Upper lobe of right lung (tissue), 1 donor: ENCODE results near the gene TNFAIP8L3. TPM values are rescaled to one million over a fixed set of nuclear protein-coding genes. Genes with fewer than 3 reads are reported as not detected.
A peak's percentile ranks its signal among the peaks of the same experiment; 100 is the strongest.

Source experiments
- ATAC-seq: fragments of 200-7000 bp; cut with Tn5 transposase; one replicate; pipeline ENCODE4 v1.9.1; 2020; ENCODE audit warnings: mild to moderate bottlenecking, moderate library complexity
- DNase-seq: peaks from one replicate; pipeline ENCODE4 v3.0.0-alpha.2; 2020
- H3K27ac ChIP-seq: fragments of 200-600 bp; one replicate; pipeline ENCODE4 v1.8.0; 2022
- H3K27me3 ChIP-seq: fragments of 200-600 bp; one replicate; pipeline ENCODE4 v1.8.0; 2022; ENCODE audit warnings: mild to moderate bottlenecking
- H3K36me3 ChIP-seq: fragments of 200-600 bp; one replicate; pipeline ENCODE4 v1.8.0; 2022
- H3K4me1 ChIP-seq: fragments of 200-600 bp; one replicate; pipeline ENCODE4 v1.8.0; 2022
- H3K4me3 ChIP-seq: fragments of 200-600 bp; one replicate; pipeline ENCODE4 v1.8.0; 2022; ENCODE audit warnings: mild to moderate bottlenecking
- H3K9me3 ChIP-seq: fragments of 200-600 bp; one replicate; pipeline ENCODE4 v1.8.0; 2022
- intact Hi-C: fragments of 100-400 bp; cut with DNase I; formaldehyde crosslinking; loops from one replicate; pipeline ENCODE4 v1.11.0; 2022
- total RNA-seq: library from RNA; stranded (reverse); fragmentation: NEBNext Ultra II Directional; extraction: Animal tissue kit (Norgen Biotek cat#: 25700); gene quantifications from one replicate; pipeline ENCODE4 v1.2.1, GENCODE V29; 2021
- TF ChIP-seq, protein P1 (sequence below): fragments of 200-600 bp; IDR thresholded peaks from one replicate; pipeline ENCODE4 v1.8.0; 2022; ENCODE audit warnings: antibody characterized with exemption
- donor health status: DM: no; HTN: yes; CAD: no; lungs with severe emphysema.

Gene TNFAIP8L3
- total RNA-seq, 1 donor from 2014 or later = 10.9 TPM

DNA sequence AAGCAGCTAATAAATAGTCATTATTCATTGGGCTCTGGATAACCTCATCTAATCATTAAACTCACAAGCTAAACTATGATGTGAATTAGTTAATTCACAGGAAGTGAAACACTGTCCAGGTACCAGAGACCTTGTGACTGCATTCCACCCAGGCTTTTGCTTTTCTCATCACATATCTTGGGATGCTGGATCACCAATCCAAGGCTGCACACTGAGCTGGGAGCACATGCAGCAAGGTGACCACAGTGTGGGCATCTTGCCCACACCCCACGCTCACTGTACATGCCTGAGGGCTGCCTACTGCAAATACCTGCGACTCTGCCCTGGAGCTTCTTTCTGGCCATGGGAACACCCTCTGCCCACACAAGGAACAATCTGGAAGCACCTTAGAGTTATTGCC lies 40.6 kb upstream of the TNFAIP8L3 start:
- Histone ChIP-seq H3K36me3 (no peaks in the 10 kb centered on the region), H3K4me1 (peaks cover 7% of the 10 kb centered on the region), H3K4me3 (no peak overlapping the region), H3K27ac (no peak overlapping the region), H3K27me3 (no peaks in the 10 kb centered on the region), H3K9me3 (no peaks in the 10 kb centered on the region)
- DNase-seq (no peak), ATAC-seq (no peak)
- intact Hi-C loops = no loop called here
- TF ChIP-seq, protein P1, sequence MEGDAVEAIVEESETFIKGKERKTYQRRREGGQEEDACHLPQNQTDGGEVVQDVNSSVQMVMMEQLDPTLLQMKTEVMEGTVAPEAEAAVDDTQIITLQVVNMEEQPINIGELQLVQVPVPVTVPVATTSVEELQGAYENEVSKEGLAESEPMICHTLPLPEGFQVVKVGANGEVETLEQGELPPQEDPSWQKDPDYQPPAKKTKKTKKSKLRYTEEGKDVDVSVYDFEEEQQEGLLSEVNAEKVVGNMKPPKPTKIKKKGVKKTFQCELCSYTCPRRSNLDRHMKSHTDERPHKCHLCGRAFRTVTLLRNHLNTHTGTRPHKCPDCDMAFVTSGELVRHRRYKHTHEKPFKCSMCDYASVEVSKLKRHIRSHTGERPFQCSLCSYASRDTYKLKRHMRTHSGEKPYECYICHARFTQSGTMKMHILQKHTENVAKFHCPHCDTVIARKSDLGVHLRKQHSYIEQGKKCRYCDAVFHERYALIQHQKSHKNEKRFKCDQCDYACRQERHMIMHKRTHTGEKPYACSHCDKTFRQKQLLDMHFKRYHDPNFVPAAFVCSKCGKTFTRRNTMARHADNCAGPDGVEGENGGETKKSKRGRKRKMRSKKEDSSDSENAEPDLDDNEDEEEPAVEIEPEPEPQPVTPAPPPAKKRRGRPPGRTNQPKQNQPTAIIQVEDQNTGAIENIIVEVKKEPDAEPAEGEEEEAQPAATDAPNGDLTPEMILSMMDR = no peak

DNA sequence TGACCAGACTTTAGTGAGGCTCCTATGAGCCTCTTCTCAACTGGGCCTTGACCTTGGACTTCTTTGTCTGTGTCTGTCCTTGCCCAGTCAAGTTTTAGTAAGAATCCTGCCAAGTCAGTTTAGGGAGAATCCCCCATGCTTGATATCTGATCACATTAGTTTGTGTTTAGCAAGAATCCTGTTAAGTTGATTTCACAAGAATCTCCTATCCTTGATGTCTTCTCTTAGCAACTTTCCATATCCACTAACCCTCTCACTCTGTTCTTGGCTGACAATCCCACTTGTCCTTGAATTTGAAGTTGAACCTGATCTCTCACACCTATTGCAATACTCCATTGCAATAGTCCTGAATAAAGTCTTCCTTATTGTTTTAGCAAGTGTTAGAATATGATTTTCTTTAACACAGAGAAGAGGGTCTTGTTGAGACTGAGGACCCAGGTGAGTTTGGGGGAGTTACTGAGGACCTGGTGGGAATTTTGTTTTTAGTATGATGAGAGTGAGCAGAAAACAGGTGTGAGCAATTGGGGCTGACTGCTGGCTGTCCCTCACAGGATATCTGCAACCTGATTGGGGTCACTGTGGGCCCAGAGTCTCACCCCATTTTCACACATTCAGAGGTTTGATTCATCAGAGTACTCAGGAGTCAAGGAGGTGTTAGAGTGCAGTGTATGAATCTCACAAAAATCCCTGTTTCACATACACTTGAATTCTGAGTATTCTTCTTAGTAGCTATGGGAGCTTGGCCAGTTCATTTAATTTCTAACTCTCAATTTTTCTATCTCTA lies 39.9 kb upstream of the TNFAIP8L3 start:
- intact Hi-C loops = no loop called here
- ATAC-seq = no peak

DNA sequence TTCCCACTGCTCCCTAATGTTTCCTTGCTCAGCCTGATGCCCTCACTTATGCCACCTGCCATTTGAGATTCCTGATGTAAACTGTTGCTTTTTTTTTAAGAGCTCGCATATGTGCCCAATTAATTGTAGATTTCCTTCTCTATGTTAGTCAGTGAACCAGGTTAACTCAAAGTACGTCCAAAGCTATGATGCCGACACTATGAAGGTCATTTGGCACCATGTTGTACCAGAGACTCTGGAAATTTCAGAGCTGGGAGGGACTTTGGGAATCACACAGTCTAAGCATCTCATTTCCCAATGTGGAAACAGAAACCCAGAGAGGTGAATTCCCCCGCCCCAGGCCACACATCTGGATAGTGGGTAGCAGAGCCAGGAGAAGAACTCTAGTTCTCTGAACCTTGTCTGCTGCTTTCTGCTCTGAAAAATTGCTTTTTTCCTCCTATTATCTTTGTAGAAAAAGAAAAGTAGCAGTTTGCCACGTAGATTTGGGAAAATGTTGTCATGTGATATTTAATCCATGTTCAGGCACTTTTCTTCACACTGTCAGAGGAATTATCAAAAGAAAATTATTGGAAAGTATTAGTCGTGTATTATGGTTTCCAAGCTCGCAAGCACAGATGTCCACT lies 38.5 kb upstream of the TNFAIP8L3 start:
- no peak for ATAC-seq
- TF ChIP-seq, protein P1 = no peak

More for the DNA sequence above, 39.9 kb upstream of the TNFAIP8L3 start:
- DNase-seq = no peak
- Histone ChIP-seq H3K27me3 (no peaks in the 10 kb centered on the region), H3K4me3 (no peak overlapping the region), H3K9me3 (no peaks in the 10 kb centered on the region), H3K27ac (no peak overlapping the region), H3K36me3 (no peaks in the 10 kb centered on the region), H3K4me1 (peaks cover 7% of the 10 kb centered on the region)
- TF ChIP-seq, protein P1 = no peak

DNA sequence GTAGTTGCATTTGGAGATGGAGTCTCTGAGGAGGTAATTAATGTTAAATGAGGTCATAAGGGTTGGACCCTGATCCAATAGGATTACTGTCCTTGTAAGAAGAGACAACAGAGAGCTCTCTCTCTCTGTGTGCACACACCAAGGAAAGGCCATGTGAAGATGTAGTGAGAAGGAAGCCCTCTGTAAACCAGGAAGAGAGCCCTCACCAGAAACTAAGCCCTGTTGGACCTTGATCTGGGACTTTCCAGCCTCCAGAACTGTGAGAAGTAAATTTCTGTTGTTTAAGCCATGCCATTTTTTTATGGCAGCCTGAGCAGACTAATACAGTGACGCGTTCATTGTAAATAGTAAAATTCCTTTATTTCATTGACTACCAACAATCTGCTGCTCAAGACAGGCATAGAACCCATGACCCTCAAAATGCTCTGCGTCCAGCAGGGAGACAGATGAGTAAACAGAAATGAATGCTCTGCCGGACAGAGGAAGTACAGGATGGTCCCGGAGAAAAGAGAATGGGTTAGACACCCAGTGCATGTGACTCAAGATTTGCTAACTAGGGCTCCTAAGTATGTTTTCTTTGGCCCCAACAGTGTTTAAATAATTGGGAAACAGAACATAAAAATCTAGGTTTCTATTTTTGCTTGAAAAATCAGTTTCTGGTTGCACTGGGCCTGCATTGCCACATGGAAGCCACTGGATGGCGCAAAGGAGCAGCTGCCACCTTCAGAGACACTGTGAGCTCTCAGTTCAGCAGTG lies 37.9 kb upstream of the TNFAIP8L3 start:
- TF ChIP-seq, protein P1 = peak; percentile 79
- no peaks in the 10 kb centered on the region for H3K36me3 ChIP-seq
- no peak overlapping the region for H3K27ac ChIP-seq
- no peaks in the 10 kb centered on the region for H3K27me3 ChIP-seq
- DNase-seq = no peak
- intact Hi-C loops = no loop called here
- H3K4me1 ChIP-seq = peaks cover 7% of the 10 kb centered on the region
- no peak overlapping the region for H3K4me3 ChIP-seq
- peak; percentile 79 for ATAC-seq
- H3K9me3 ChIP-seq = no peaks in the 10 kb centered on the region

More for the DNA sequence above, 38.5 kb upstream of the TNFAIP8L3 start:
- no peaks in the 10 kb centered on the region for H3K27me3 ChIP-seq
- H3K4me1 ChIP-seq = peaks cover 7% of the 10 kb centered on the region
- no peak overlapping the region for H3K4me3 ChIP-seq
- H3K36me3 ChIP-seq = no peaks in the 10 kb centered on the region
- no peak for DNase-seq
- intact Hi-C loops = no loop called here
- no peak overlapping the region for H3K27ac ChIP-seq
- no peaks in the 10 kb centered on the region for H3K9me3 ChIP-seq

DNA sequence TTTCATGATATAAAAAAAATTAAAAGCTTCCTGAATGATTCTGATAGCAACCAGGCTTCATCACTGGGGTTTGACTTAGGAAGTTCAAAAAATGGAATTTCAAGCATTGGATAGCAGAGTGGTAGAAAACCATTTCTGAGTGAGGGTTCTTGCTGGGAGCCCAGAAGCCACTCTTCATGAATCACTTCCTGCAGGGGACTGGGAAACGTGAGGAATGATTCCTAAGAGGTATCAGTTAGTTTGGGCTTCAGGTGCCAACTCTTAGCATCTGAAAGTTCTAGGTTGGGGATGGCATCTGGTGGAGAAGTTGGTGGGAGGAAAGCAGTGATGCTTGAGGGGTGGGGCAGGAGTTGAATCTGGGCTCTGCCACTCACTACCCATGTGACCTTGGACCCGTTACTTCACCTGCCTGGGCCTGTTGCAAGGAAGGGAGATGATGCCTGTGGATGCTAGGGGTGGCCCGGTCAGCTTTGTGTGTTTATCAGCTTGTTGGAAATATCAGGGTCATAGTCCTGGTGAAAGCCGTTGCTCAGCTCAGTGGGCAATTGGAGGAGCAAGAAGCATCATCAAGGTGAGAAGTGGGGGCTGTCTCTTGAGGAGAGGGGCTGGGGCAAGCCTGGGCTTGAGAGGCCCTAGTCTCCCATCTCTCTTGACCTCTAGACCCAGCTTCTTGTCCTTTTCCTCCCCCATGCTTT lies 37.0 kb upstream of the TNFAIP8L3 start:
- no peak for DNase-seq
- TF ChIP-seq, protein P1 = no peak

More for the DNA sequence above, 37.0 kb upstream of the TNFAIP8L3 start:
- Histone ChIP-seq H3K27ac (no peak overlapping the region), H3K4me3 (no peak overlapping the region), H3K36me3 (no peaks in the 10 kb centered on the region), H3K9me3 (no peaks in the 10 kb centered on the region), H3K27me3 (no peaks in the 10 kb centered on the region), H3K4me1 (peaks cover 10% of the 10 kb centered on the region)
- ATAC-seq = no peak
- intact Hi-C loops = no loop called here
